Measurements from ENCODE around the gene FSCN2. TPM values are rescaled to one million over a fixed set of nuclear protein-coding genes. Genes with fewer than 3 reads are reported as not detected.

Gene FSCN2
- total and polyA plus RNA-seq, 10 of the 15 experiments (the other 5 are each of a cell fraction or from before 2014, with no cell fraction given), result 0.12 to 2.1 (median 0.65) TPM; not detected in 3

- no peak overlapping the region for H2AFZ ChIP-seq (ENCODE audit: control insufficient read depth, low read depth, low read length)
- no TSS peak for BruUV-seq (replicated peaks)
- H4K20me1 ChIP-seq (ENCODE audit: control insufficient read depth, insufficient read depth), result no peaks in the 10 kb centered on the region
- H3K9me3 ChIP-seq (replicated peaks; ENCODE audit: control insufficient read depth, insufficient read depth, low read length), result no peaks in the 10 kb centered on the region
- H3K9ac ChIP-seq (ENCODE audit: control insufficient read depth, insufficient read depth, low read length), result no peak overlapping the region
- no peak overlapping the region for H3K4me2 ChIP-seq (ENCODE audit: control insufficient read depth, insufficient read depth)
- ATAC-seq (no peak), DNase-seq (ENCODE audit: low read depth, low spot score) (no peak), FAIRE-seq (no peak)
- SMC1A ChIA-PET (ENCODE audit: uncharacterized antibody, unreplicated experiment), result no interaction called here
- no peaks in the 10 kb centered on the region for H3K27me3 ChIP-seq (replicated peaks in 1 of 2; ENCODE audit: control insufficient read depth in 2 of 2, insufficient read depth in 2 of 2, low read length in 1 of 2)
- TF ChIP-seq IKZF2 (IDR thresholded peaks at IDR 0.05) (no peak), RCOR1 (conservative IDR thresholded peaks at IDR 0.05; ENCODE audit: low read depth, low read length) (no peak), ZBTB4 (CRISPR knock-in tag; IDR thresholded peaks at IDR 0.05) (no peak), BCL11A (IDR thresholded peaks at IDR 0.05; ENCODE audit: low read depth, low read length) (no peak), E2F8 (IDR thresholded peaks at IDR 0.05; ENCODE audit: low read depth, partially characterized antibody) (no peak), SIN3A (IDR thresholded peaks at IDR 0.05; ENCODE audit: low read depth, low read length) (no peak), HSF1 (IDR thresholded peaks at IDR 0.05; ENCODE audit: low read depth, low read length) (no peak), POU2F2 (IDR thresholded peaks at IDR 0.05; ENCODE audit: borderline replicate concordance, low read depth, low read length) (no peak), SMC3 (IDR thresholded peaks at IDR 0.05; ENCODE audit: borderline replicate concordance, low read length) (no peak)
- H3K27ac ChIP-seq (ENCODE audit: control insufficient read depth, insufficient read depth), result no peak overlapping the region
- peaks cover 30 to 40% of the 10 kb centered on the region in 2 experiments for H3K36me3 ChIP-seq (ENCODE audit: control insufficient read depth in 2 of 2, insufficient read depth in 2 of 2, low read length in 1 of 2)
- RAD21 ChIA-PET (ENCODE audit: unreplicated experiment), result no interaction called here
- POLR2A ChIA-PET, result no interaction called here
- no peak overlapping the region for H3K4me3 ChIP-seq
- H3K79me2 ChIP-seq (ENCODE audit: control insufficient read depth, insufficient read depth, low read length), result no peaks in the 10 kb centered on the region
- in situ Hi-C loops (cut with MboI) (no loop called here), intact Hi-C loops (cut with micrococcal nuclease; ENCODE audit: unreplicated experiment) (no loop called here)
- peaks cover 20% of the 10 kb centered on the region for H3K4me1 ChIP-seq (ENCODE audit: control insufficient read depth, insufficient read depth, low read length)
- CTCF ChIA-PET, result no interaction called here
- 94% methylated on average over 13 of the region's 16 CpGs for WGBS (ENCODE audit: insufficient coverage, insufficient replicate concordance, low lambda C conversion rate, missing lambda C conversion rate)
Observed at GRCh38 chr17:81565231-81565630, 37.1 kb downstream of the FSCN2 start.

All from GM12878 (cell line).